Hepatic stellate cell (primary cell): Measurements from ENCODE around the gene TNN.
"Not testable (repeated sequence)": the region's sequence is repeated elsewhere in the genome, so short reads cannot be mapped to it uniquely, and the experiment has no call there.

Experiments
- DNase-seq: peaks from one replicate; pipeline ENCODE4 v3.0.0; 2011; ENCODE audit warnings: low spot score

The TNN gene

DNA sequence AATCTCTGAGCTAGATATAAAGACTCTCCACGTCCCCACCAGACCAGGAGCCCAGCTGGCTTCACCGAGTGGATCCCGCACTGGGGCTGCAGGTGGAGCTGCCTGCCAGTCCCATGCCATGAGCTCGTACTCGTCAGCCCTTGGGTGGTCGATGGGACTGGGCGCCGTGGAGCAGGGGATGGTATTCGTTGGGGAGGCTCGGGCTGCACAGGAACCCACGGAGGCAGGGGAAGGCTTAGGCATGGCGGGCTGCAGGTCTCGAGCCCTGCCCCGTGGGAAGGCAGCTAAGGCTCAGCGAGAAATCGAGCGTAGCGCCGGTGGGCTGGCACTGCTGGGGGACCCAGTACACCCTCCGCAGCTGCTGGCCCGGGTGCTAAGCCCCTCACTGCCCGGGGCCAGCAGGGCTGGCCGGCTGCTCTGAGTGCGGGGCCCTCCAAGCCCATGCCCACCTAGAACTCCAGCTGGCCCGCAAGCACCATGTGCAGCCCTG lies 40.7 kb downstream of the TNN start:
- DNase-seq: not testable (repeated sequence)

DNA sequence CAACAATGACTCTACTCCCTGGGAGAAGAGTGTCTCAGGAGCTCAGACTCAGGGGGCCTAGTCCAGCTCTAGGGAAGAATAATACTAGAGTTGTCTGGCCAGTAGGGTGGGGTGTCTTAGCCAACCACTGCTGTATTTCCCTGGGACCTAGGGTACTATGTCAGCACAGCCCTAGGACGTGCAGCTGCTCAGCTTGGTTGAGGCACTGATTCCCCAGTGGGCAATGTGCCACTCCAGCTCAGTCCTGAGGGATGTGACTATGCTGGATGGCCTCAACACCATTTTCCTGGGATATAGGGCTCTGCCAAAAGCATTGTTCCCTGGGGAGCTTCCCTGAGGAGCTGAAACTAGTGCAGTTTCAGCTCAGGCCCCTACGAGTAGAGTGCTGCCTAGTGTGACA lies 47.4 kb downstream of the TNN start:
- DNase-seq: no peak

DNA sequence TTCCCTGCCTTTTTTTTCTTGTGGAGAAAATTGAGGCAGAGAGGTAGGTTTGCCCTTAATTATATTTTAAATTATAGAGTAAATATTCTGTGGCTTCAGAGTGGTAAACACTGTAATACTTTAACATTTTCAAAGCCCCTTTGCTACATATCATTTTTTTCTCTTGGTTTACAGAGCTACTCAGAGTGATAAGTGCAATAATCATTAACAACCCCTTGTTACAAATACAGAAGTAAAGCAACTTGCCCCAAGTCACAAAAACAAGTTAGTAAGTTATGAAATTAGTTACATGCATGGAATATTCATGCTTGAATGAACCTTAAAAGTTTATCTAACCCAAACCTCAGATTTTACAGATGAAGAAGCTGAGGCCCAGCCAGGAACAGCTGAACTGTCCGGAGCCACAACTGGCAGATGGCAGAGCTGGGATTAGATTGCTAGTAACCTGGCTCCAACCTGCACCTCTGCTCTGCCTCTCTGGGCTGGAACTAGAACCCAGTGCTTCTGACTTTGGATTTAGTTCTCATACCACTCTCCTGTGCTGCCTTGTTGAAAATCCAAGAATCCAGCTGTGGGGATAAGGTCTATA lies 48.7 kb downstream of the TNN start:
- no peak for DNase-seq

DNA sequence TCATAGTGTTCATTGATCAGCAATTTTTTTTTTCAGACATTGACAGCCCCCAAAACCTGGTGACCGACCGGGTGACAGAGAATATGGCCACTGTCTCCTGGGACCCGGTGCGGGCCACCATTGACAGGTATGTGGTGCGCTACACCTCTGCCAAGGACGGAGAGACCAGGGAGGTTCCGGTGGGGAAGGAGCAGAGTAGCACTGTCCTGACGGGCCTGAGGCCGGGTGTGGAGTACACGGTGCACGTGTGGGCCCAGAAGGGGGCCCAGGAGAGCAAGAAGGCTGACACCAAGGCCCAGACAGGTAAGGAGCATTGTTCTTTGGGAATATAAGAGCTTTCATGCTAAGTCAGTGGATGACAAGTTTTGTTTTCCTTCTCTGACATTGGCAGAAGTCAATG lies 49.3 kb downstream of the TNN start:
- DNase-seq: no peak

DNA sequence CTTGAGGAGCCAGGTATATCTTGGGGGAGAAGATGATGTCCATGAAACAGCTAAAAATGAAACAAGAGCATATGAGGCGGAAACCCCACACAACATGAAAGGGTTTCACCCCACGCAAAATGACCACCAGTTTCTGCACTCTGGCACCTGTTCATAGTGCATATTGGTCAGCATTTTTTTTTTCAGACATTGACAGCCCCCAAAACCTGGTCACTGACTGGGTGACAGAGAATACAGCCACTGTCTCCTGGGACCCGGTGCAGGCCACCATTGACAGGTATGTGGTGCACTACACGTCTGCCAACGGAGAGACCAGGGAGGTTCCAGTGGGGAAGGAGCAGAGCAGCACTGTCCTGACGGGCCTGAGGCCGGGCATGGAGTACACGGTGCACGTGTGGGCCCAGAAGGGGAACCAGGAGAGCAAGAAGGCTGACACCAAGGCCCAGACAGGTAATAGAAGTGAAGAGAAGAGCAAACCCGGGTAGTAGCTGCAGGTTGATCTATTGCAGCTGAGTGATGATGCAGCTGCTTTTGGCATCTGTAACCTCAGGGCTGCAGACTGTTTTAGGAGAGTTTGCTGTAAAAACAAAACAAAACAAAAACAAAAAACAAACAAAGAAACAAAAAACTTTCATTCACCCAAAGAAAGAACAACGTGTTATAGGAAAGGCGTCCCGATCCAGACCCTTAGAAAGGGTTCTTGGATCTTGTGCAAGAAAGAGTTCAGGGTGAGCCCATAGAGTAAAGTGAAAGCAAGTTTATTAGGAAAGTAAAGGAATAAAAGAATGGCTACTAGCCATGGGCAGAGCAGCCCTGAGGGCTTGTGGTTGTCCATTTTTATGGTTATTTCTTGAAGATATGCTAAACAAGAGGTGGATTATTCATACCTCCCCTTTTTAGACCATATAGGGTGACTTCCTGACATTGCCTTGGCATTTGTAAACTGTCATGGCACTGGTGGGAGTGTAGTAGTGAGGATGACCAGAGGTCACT lies 51.0 kb downstream of the TNN start:
- no peak for DNase-seq

DNA sequence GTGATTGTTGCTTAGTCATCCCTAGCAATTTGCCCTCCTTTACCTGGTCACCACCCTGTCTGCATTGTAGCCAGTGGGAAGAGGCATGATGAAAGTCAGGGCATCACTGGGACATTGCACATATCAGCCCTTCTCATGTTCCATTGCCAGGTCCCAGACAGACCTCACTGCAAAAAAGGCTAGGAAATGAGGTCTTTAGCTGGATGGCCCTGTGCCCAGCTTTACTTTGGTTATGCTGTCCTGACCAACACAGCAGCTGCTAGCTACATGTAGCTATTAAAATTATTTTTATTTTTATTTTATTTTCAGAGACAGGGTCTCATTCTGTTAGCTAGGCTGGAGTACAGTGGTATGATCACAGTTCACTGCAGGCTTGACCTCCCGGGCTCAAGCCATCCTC lies 52.9 kb downstream of the TNN start:
- no peak for DNase-seq

DNA sequence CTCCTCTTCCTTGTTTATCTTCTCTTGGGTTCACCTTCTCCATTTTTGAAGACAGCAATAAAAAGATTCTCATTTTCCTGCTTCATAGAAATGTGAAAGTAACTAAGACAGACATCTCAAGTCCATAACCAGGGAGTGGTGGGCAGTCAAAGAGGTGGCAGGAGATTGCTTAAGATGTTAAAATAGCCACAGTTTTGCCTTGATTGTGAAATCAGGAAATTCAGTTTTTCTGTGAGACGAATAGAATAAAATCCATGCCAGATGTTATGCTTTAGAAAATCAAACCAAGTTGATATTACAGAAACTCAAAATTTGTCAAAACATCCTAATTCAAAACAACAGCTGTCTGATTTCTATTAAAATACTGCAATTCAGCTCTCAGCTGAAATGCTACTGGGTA lies 57.2 kb downstream of the TNN start:
- DNase-seq: no peak

DNA sequence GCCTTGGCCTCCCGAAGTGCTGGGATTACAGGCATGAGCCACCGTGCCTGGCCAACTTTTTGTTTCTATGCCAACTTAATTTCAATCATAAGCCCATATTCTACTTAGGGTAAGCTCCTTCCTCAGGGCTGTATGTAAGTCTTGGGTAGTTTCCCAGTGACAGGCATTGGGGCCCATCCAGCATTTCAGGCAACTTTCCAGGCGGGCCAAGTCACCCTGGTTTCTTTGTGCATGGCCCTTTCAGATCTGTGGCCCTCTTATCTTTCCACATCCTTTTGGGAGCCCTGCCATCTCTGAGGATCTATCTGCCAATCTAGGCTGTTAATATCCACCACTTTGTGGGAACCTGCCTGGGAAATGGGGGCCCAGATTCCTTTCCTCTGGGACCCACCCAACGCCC lies 58.7 kb downstream of the TNN start:
- no peak for DNase-seq

DNA sequence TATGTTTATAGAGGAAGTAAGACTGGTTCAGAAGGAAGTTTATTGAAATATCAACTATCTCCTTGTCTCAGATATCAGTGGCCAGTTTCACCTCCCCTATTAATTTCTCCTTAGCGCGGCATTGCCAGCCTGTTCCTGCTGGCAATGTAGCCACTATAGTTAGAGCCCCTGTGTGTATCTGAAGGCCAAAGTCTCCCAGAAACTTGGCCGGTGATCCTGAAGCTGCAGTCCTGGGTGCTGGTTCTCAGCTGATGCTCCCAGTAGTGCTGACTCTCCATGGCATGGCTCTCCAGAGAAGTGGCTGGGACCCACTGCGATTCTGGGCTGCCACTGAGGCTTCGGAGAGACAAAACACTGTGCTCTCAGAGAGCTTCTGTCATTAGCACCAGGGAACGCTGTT lies 59.9 kb downstream of the TNN start:
- DNase-seq: no peak

DNA sequence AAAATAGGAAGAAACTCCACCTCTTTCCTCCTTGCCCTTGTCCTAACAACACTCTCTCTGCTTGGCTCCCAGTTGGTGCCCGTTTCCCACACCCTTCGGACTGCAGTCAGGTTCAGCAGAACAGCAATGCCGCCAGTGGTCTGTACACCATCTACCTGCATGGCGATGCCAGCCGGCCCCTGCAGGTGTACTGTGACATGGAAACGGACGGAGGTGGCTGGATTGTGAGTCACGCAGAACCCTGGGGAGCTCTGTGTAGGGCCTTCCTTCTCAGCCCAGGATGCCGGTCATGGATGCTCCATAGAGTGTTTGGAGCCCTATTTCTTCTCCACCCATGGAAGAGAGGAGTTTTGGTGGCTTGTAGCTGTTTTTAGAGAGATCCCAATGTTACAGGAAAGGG lies 60.9 kb downstream of the TNN start:
- DNase-seq: no peak

DNA sequence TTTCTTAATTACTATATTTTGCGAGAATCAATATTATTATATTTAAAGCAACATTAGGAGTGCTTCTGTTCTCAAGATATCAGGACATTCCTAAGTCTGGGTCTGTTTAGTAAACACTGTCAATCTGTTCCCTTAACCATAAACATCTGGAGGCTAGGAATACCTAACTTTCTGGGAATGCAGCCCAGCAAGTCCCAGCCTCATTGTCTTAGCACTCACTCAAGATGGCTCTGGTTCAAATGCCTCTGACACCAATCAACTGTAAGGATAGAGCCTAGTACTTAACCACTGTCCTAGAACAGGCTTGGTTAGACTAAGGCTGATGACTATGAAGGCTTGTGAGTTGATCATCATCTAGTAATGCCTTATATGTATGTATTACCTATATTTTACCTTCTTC lies 61.5 kb downstream of the TNN start:
- no peak for DNase-seq

DNA sequence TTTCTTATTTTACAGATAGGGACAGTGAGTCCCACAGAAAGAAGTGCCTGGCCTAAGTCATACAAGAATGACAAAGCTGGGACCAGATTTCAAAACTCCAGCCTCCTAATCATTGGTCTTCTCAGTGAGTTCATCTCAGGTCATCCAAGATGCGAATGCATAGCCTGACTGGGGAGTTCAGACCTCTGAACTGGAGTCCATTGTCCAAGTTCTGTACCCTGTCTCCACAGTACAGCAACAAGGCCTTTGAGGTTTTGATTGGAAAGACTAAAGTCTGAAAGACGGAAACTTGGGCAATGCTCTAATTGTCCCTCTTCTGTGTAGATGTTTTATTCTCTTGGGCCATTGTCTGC lies 62.0 kb downstream of the TNN start:
- no peak for DNase-seq

DNA sequence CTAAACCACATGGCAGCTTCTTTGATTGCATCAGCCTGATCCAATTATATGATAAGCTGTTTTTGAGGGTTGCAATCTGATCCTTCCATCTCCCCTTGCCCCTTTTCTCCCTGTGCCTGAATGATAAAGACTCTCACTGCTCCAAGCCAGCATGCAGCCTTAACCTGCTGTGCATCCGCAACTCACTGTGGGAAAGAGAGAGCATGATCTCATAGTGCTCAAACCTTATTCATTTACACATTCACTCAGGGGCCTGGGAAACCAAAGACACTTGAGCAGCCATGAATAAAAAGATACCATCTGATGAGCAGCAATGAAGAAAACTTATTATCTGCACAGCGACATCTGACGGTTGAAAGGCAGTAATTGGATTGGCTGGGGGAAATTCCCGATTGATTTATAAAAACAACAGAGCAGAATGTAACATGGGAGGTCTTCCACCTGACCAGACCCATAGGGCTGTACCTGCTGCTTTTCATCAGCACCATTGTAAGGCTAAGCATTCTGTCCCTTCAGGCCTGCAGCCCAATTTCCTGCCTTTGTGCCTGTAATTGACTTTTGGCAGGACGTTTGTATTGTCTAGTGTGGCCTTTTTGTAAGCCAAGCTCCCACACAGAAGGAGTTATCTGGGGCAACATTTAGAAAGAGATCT lies 62.5 kb downstream of the TNN start:
- DNase-seq: no peak

DNA sequence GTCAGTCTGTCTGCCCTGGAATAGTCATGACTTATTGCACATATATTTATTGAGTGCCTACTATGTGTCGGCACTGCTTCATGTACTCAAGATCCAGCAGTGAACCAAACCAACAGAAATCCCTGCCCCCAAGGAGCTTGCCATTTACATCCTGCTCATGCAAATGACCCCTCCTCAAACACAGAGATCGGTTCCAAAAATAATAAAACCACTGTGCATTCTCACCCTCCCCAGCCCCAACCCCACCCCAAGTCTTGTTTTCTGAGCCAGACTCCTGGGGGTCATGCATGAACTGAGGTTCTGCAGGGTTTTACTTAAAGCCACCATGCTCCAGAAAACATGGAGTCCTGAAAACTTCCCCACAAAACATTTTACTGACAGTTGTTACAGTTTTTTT lies 63.0 kb downstream of the TNN start:
- DNase-seq: no peak

DNA sequence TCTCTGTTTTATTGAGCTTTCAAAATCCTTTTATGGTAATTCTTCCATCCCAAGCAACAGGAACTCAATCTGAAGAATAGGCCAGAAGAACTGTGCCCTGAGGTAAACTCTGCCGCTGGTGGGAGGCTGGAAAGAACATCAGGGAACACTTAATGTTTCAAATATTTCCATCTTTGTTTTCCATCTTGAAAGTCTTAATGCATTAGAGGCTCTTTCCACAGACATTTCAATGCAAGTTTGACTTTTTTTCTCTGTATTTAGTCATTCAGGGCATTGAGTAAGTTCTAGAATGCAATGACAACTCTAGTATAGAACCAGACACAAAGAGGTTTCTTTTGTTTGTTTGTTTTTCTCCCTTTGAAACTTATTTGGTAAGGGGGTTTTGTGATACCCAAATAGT lies 63.5 kb downstream of the TNN start:
- DNase-seq: no peak

DNA sequence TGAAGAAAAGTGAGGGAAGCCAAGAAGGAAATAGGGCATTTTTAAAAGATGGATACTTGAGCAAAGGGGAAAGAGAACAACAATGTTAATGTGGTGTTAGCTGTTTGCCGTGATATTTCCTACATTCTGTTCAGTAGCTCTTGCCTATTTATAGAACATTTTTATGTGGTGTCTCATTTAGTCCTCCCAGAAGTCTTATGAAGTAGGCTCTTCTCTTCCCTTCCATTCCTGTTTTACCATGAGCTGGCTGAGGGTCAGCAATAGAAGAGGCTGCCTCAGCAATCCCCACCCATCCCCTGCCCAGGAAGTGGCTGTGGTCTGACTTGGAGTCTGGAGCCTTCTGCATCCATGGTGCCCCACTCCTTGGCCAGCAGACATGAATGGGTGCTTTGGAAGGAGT lies 64.8 kb downstream of the TNN start:
- DNase-seq: peak; percentile 69

DNA sequence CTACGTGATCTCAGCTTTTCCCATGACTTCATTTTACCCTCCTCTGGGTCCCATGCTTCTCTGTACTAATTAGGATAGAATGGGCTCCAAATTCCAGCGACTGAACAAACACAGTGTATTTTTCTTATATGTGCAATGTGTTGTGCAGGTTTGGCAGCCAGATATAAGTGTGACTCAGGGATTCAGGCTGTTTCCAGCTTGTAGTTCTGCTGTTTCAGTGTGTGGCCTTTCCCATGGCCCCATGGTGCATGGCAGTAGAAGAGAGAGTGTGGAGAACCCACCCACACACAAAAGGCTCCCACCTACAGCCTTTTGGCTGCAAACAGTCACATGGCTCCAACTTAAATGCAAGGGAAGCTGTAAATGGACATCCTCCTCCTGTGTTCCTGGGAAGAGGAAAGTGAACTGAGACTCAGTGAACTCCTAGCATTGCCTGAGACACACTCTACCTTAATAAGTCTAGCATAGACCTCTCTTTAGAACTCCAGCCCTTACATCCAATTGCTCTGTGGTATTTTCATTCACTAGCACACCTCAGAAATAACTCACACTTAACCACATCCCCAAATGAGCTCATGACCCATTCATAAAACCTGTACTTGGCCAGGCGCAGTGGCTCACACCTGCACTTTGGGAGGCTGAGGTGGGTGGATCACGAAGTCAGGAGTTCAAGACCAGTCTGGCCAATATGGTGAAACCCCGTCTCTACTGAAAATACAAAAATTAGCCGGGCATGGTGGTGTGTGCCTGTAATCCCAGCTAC lies 66.2 kb downstream of the TNN start:
- DNase-seq: no peak

DNA sequence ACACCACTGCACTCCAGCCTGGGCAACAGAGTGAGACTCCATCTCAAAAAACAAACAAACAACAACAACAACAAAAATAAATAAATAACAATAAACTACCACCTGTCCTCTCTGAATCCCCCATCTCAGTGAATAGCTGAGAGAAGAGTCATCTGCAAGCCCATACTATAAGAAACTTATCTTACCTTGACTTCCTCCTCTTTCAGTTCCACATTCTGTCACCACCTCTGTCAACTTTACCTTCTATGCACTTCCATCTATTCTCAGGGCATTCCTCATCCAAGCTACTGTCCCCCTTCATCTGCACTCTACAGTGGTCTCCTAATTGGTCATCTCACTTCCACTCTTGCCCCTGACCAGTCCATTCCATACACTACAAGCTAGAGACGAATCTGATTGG lies 66.9 kb downstream of the TNN start:
- no peak for DNase-seq

DNA sequence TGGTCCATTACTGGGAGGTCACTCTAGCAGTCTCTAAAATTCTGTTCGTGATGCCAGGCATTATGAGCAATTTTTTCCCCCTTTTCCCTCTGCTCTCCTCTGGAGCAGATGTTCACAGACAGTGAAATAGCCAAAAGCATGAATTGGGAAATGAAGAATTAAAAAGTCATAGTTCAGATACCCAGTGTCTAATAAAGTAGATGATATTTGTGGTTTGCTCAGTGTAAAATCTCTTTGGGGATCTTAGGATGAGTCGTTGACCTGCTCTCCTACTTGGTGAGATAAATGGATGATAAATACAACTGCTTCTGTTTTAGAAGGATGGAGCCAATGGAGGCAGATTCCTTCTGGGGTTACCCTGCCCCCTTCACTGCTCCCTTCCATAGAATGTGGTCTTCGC lies 68.6 kb downstream of the TNN start:
- DNase-seq: no peak

DNA sequence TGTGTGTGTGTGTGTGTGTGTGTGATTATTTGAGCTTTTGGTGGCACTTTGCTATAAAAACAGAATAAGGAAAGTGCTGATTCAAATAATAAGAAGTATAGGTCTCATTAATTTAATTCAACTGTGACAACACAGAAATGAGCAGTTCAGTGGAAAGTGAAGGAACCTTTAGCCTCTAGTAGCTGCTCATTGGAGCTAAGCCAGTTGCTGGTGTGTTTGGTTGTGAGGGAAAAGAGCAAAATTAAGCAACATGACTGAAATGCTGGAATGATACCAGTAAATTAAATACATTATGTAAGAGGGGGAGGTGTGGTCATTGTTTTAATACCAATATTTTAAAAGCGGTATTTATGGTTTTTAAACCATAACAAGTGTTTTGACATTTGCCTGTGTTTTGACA lies 69.7 kb downstream of the TNN start:
- no peak for DNase-seq

DNA sequence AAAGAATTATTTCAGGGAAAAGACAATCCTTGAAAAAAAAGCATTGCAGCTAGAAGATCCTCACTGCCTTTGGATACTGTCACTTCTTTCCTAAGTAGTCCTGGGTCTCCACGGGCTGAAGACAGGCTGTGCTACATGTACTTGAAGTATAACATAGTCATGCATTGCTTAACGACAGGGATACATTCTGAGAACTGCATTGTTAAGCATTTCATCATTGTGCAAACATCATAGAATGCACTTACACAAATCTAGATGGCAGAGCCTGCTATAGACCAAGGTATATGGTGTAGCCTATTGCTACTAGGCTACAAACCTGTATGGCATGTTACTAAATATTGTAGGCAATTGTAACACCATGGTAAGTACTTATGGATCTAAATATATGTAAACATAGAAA lies 70.9 kb downstream of the TNN start:
- DNase-seq: no peak

DNA sequence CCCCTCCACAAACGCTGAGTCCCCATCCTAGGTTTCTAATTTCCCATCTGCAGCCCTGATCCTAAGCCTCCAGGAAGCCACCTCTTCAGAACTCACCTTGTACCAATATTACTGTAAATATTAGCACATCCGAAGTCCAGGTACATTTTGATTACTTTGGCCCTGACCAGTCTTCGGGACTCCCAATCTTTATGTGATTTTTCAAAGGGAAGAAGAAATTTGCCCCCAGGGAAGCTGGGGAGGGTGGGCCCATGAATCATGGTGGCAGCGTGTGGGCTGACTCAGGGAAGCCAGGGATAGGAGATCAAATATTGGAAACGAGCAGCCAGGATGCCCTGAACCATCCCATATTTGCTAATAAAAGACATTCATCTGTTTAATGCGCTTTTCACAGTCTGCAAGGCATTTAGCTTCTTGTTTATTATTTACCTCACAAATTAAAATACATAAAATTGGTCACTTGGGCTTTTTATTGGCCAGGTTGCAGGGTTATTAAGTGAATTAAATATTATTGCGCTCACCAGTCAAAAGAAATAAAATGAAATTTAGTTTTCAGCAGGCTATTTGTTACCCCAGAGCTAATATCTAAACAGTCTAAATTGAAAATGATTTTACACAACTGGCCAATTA lies 78.4 kb downstream of the TNN start:
- no peak for DNase-seq
